Tibial nerve (tissue), 4 donors: Measurements from ENCODE around the gene ZFAND5. TPM values are rescaled to one million over a fixed set of nuclear protein-coding genes. Genes with fewer than 3 reads are reported as not detected.
A peak's percentile ranks its signal among the peaks of the same experiment; 100 is the strongest.

ENCODE experiments used
- DNase-seq, 2 donors: peaks; one replicate each; pipeline ENCODE4 v3.0.0-alpha.2; 2019; ENCODE audit warnings: low spot score in 2 of 2
- H3K27ac ChIP-seq, 4 donors: fragments of 200-600 bp; sonication (generic) in 3 of 4; one replicate each; pipeline ENCODE4 v1.5.1; 2017 to 2019; ENCODE audit warnings: mild to moderate bottlenecking in 1 of 4
- H3K27me3 ChIP-seq, 2 donors: fragments of 200-600 bp; sonication (generic) in 1 of 2; one replicate each; pipeline versions ENCODE4 v1.5.1 to v1.6.0; 2017 to 2019
- H3K36me3 ChIP-seq, 3 donors: fragments of 200-600 bp; sonication (generic); one replicate each; pipeline ENCODE4 v1.5.1; 2018 to 2019
- H3K4me1 ChIP-seq, 4 donors: fragments of 200-600 bp; sonication (generic) in 3 of 4; one replicate each; pipeline ENCODE4 v1.5.1; 2017 to 2019
- H3K4me3 ChIP-seq, 4 donors: fragments of 200-600 bp; sonication (generic) in 3 of 4; one replicate each; pipeline ENCODE4 v1.5.1; 2017 to 2019; ENCODE audit warnings: mild to moderate bottlenecking in 1 of 4, moderate library complexity in 1 of 4
- H3K9me3 ChIP-seq, 4 donors: fragments of 200-600 bp; sonication (generic) in 3 of 4; one replicate each; pipeline ENCODE4 v1.5.1; 2017 to 2019
- EP300 ChIP-seq, 2 donors: sonication (generic); formaldehyde crosslinking; IDR thresholded peaks; one replicate each; pipeline ENCODE4 v1.6.1; 2017; ENCODE audit warnings: antibody characterized with exemption in 2 of 2, mild to moderate bottlenecking in 1 of 2
- POLR2A ChIP-seq, 2 donors: fragments of 450-650 bp; IDR thresholded peaks; one replicate each; pipeline ENCODE4 v1.6.1; 2017; ENCODE audit warnings: antibody characterized with exemption in 2 of 2, mild to moderate bottlenecking in 2 of 2, moderate library complexity in 2 of 2
- WGBS, 2 donors: methylation state at CpG; one replicate each; pipeline ENCODE4 v1.1.5; 2018; 5-methylcytosine and 5-hydroxymethylcytosine counted together
- total RNA-seq, 4 donors: library from RNA; depleted of rRNA; stranded (reverse); fragments of >200 nt; gene quantifications; one replicate each; pipeline ENCODE4 v1.1.0, GENCODE V29; 2016
- TF ChIP-seq, protein P1 (sequence below), 5 experiments: fragments of 200-600 bp in 3 of 5; fragments of 450-650 bp in 2 of 5; sonication (generic) in 3 of 5; IDR thresholded peaks; one replicate each; pipeline ENCODE4 v1.5.1; 2016 to 2019; ENCODE audit warnings: antibody characterized with exemption in 5 of 5, mild to moderate bottlenecking in 3 of 5, moderate library complexity in 2 of 5

ZFAND5 gene
- total RNA-seq, 4 donors from 2014 or later: 907 to 1,573 (median 1,091) TPM

DNA sequence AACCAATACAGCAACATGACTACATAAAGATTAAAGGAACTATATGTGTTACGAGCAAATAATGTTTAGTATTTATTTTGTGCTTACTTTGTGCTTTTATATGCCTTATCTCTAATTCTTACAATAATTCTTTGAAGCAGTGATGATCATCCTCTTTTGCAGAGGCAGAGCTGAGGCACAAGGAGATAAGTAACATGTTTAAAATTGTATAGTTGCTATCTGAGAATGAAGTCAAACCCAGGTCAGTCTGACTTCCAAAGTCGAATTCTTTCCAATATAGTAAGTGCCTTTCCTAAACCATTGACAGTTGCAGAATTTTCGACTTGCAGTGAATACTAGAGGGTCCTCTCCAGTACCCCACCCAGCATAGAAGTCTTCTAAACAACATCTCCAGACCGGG is 12.0 kb upstream of the ZFAND5 start:
- DNase-seq: no peak
- Histone ChIP-seq H3K27ac (no peak overlapping the region), H3K4me3 (no peak overlapping the region), H3K36me3 (no peaks in the 10 kb centered on the region), H3K27me3 (no peaks in the 10 kb centered on the region), H3K9me3 (no peaks in the 10 kb centered on the region), H3K4me1 (peaks cover 0 to under 1% (median 0%) of the 10 kb centered on the region in 4 donors)
- 90 to 92% methylated on average over 4 of the region's 4 CpGs for WGBS, 2 donors
- TF ChIP-seq, protein P1, sequence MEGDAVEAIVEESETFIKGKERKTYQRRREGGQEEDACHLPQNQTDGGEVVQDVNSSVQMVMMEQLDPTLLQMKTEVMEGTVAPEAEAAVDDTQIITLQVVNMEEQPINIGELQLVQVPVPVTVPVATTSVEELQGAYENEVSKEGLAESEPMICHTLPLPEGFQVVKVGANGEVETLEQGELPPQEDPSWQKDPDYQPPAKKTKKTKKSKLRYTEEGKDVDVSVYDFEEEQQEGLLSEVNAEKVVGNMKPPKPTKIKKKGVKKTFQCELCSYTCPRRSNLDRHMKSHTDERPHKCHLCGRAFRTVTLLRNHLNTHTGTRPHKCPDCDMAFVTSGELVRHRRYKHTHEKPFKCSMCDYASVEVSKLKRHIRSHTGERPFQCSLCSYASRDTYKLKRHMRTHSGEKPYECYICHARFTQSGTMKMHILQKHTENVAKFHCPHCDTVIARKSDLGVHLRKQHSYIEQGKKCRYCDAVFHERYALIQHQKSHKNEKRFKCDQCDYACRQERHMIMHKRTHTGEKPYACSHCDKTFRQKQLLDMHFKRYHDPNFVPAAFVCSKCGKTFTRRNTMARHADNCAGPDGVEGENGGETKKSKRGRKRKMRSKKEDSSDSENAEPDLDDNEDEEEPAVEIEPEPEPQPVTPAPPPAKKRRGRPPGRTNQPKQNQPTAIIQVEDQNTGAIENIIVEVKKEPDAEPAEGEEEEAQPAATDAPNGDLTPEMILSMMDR (IDR thresholded peaks at IDR 0.05): no peak
- TF ChIP-seq POLR2A (IDR thresholded peaks at IDR 0.05) (no peak), EP300 (IDR thresholded peaks at IDR 0.05) (no peak)

DNA sequence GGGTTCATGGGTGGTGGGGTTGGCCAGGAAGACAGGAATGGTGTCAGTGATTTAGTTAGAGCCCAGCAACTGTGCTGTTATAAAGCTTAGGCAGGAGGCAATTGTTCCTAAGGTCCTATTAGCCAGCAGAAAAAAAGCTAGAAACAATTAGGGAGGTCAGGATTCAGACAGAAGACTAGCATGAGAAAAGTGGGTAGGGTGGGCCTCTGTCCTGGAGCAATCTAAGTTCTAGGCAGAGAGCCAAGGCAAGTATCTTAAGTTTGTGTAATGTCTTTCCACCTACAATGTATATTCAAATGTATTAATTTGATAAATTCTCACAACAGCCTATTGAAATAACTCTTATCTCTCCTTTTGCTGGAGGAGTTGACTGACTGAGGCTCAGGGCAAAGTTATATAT is 6.1 kb upstream of the ZFAND5 start:
- H3K27ac ChIP-seq: no peak overlapping the region
- no peak for DNase-seq
- TF ChIP-seq POLR2A (IDR thresholded peaks at IDR 0.05): no peak
- TF ChIP-seq, protein P1 (IDR thresholded peaks at IDR 0.05): no peak
- TF ChIP-seq EP300 (IDR thresholded peaks at IDR 0.05): no peak
- H3K4me3 ChIP-seq: no peak overlapping the region
- H3K27me3 ChIP-seq: no peaks in the 10 kb centered on the region
- H3K9me3 ChIP-seq: no peaks in the 10 kb centered on the region
- H3K36me3 ChIP-seq: no peaks in the 10 kb centered on the region
- peaks cover 0 to 10% (median 9%) of the 10 kb centered on the region in 4 donors for H3K4me1 ChIP-seq

DNA sequence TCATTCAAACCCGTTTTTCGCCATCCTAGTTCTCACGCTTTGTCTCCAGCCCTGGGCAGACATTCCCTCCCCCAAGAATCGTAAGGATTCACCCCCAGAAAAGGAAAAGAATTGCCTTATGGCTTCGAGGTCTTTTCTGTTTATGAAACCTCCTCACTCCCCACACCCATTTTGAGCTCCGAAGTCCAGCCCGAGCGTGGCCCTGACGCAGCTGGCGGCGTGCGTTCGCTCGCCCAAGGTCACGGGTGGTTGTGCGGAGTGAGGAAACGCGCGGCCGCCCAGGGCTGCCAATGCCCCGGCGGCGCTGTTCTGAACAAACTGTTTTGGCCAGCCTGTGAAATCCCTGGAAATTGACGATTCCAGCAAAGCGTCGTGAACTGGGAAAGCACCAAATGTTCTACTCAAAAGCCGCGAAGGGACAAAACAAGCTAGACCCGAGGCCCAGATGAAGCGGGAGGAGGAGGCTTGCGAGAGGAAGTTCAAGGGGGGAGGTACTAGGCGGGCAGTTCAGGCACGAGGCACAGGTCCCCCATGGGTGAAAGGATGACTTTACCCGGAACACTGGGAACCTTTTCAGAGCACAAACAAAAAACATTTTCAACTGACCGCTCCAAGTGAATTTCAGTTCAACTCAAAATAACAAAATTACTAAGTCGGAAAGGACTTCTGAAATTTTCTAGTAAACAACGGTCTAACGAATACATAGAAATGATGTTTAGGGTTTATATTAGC is 683 bp upstream of the ZFAND5 start:
- H3K27ac ChIP-seq: peak overlapping the region; percentile 98 to 100 (median 100)
- TF ChIP-seq POLR2A (IDR thresholded peaks at IDR 0.05) (peak in 1 of 2 donors; percentile 7), EP300 (IDR thresholded peaks at IDR 0.05) (peak; percentile 99 to 100)
- TF ChIP-seq, protein P1 (IDR thresholded peaks at IDR 0.05): peak in 3 of 5 experiments; percentile 27 to 52 (median 29)
- H3K27me3 ChIP-seq: no peaks in the 10 kb centered on the region
- H3K4me3 ChIP-seq: peak overlapping the region; percentile 39 to 97 (median 91)
- WGBS, 2 donors: 1% methylated on average over 38 of the region's 38 CpGs
- peak; percentile 86 to 91 for DNase-seq
- no peaks in the 10 kb centered on the region for H3K9me3 ChIP-seq
- peaks cover 0 to 20% (median 15%) of the 10 kb centered on the region in 4 donors for H3K4me1 ChIP-seq
- H3K36me3 ChIP-seq: no peaks in the 10 kb centered on the region

DNA sequence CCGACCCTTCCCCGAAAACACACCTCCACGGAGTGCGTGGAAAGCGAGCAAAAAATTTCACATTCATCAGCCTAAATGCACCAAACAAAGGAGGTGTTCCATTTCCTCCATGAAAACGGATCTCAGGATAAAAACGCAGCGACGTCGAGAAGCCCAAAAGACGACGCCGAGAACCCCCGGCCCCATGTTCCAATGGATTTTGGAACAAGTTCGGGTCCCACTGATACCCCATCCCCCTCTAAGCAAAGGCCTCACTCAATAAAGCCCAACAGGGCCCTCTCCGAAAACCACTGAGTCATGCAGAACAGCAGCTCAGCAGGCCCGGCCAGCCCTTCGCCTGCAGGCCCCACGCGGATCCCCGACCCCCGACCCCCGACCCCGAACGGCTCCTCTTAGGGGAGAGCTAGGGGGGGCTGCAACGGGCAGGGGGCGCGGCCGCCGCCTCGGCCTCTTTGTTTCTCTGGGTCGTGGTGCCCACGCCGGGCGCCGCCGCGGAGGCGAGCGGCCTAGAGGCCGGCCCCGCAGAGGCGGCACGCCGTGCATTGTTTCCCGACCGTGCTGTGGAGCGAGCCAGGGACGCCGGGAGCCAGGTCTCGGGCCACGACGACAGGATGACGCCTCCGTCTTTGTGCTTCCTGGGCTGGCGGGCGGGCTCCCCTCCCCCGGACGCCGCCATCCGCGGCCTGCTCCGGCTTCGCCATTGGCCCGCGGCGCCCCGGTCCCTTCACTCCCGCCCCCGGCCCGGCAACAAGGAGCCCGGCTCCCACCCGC is 915 bp downstream of the ZFAND5 start:
- Histone ChIP-seq H3K27me3 (no peaks in the 10 kb centered on the region), H3K4me3 (peak overlapping the region; percentile 87 to 97 (median 95)), H3K9me3 (no peaks in the 10 kb centered on the region), H3K36me3 (peaks cover 0 to 14% (median 0%) of the 10 kb centered on the region in 3 donors), H3K27ac (peak overlapping the region; percentile 100), H3K4me1 (peaks cover 0 to 36% (median 29%) of the 10 kb centered on the region in 4 donors)
- 1 to 2% methylated on average over 23 to 32 of the region's 73 CpGs for WGBS, 2 donors
- TF ChIP-seq EP300 (IDR thresholded peaks at IDR 0.05) (peak in 1 of 2 donors; percentile 81), POLR2A (IDR thresholded peaks at IDR 0.05) (no peak)
- TF ChIP-seq, protein P1 (IDR thresholded peaks at IDR 0.05): no peak
- peak in 1 of 2 donors; percentile 41 for DNase-seq

DNA sequence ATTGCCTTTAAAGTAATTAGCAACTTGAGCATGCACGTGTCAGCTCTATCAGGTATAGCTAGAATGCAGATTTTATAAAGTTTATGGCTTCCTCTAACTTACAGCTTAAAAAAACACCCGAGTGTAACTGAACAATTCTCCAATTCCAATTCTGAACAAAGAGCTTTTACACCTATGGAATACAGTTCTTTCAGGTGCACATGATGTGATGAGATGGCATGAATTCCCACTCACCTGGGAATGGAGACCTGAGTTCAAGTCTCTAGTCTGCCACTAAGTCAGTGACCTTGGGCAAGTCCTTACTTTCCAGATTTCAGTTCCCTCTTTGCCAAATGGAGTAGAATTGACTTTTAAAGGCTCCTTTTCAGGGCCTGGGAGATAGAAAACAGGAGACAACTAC is 1.8 kb downstream of the ZFAND5 start:
- peaks cover 0 to 45% (median 37%) of the 10 kb centered on the region in 4 donors for H3K4me1 ChIP-seq
- no peaks in the 10 kb centered on the region for H3K27me3 ChIP-seq
- no peaks in the 10 kb centered on the region for H3K9me3 ChIP-seq
- H3K36me3 ChIP-seq: peaks cover 0 to 20% (median 2%) of the 10 kb centered on the region in 3 donors
- no peak for DNase-seq
- peak overlapping the region; percentile 87 to 97 (median 95) for H3K4me3 ChIP-seq
- TF ChIP-seq POLR2A (IDR thresholded peaks at IDR 0.05) (no peak), EP300 (IDR thresholded peaks at IDR 0.05) (peak in 1 of 2 donors; percentile 5)
- WGBS, 2 donors: 2 to 5% methylated on average over 2 of the region's 2 CpGs
- H3K27ac ChIP-seq: peak overlapping the region; percentile 100
